GM21528 (cell line): ENCODE results near the gene SIPA1.
"Not testable (repeated sequence)": the region's sequence is repeated elsewhere in the genome, so short reads cannot be mapped to it uniquely, and the experiment has no call there.

ENCODE experiments used
- ATAC-seq: cut with Tn5 transposase; IDR thresholded peaks from one replicate; pipeline ENCODE4 v1.9.1; 2021; ENCODE audit warnings: mild to moderate bottlenecking, moderate library complexity; ENCODE audit not compliant: unreplicated experiment, low FRiP score

SIPA1 gene

DNA sequence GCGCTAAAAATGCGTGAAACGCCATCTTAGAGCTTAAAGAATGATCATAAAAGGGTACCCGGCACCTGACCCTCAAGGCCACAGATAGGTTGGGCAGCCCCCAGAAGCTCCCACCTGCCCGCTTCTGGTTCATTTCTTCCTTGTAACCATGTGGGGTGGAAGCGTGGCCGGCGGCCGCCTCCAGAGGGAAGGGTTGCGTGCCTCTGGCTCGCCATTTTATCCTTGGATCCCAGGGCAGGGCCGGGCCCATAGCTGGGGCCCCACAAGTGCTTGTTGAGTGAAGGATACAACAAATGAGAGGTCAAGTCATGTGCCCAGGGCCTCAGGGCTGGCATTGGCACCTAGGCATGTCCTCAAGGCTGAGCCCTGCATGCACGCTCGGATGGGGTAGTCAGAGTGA lies 16.4 kb upstream of the SIPA1 start:
- ATAC-seq: no peak

- no peak for ATAC-seq
Observed at GRCh38 chr11:65622011-65622410, 15.9 kb upstream of the SIPA1 start.

GRCh38 chr11:65623177-65623576 lies 14.7 kb upstream of the SIPA1 start:
- no peak for ATAC-seq

GRCh38 chr11:65623852-65624616 lies 13.9 kb upstream of the SIPA1 start:
- ATAC-seq: no peak

DNA sequence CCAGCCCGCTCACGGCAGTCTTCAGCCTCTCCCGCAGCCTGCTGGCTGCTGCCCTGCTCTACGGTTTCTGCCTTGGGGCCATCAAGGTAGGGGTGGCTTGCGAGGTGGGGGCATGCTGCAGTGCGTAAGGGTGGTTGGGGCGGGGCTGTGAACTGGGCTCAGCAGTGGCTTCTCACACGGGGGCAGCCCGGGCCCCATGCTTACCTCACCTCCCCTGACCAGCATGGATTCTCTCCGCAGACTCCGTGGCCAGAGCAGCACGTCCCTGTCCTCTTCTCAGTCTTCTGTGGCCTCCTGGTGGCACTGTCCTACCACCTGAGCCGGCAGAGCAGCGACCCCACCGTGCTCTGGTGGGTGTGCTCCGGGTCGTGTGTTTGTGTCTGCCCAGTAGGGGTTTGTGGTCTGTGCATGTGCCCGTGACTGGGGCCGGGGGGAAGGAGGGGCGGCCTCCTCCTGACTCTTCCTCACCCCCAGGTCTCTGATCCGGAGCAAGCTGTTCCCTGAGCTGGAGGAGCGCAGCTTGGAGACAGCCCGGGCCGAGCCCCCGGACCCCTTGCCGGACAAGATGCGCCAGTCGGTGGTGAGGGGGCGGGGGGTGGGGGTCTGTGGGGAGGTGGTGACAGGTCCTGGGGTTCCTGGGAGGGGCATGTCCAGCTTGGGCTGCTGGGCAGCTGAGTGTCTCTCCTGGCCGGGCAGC lies 12.8 kb upstream of the SIPA1 start:
- ATAC-seq: no peak

GRCh38 chr11:65625628-65626342 lies 12.1 kb upstream of the SIPA1 start:
- ATAC-seq: no peak

- ATAC-seq: no peak
Observed at GRCh38 chr11:65627202-65627601, 10.7 kb upstream of the SIPA1 start.

GRCh38 chr11:65629579-65629978 lies 8.3 kb upstream of the SIPA1 start:
- no peak for ATAC-seq

DNA sequence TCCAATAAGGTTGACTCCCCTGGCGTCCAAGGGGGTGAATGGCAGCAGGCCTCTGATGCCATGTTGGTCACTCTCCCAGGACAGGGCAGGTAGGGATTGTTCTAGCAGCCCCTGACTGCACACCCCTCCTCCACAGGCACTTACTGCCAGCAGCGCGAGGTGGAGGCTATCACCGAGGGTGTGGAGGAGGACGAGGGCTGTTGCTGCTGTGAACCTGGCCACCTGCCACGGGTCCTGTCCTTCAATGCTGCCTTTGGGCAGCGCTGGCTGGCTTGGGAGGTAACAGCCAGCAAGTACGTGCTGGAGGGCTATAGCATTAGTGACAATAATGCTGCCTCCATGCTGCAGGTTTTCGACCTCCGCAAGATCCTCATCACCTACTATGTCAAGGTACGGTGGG lies 7.7 kb upstream of the SIPA1 start:
- ATAC-seq: no peak

GRCh38 chr11:65633390-65634108 lies 4.4 kb upstream of the SIPA1 start:
- ATAC-seq: no peak

DNA sequence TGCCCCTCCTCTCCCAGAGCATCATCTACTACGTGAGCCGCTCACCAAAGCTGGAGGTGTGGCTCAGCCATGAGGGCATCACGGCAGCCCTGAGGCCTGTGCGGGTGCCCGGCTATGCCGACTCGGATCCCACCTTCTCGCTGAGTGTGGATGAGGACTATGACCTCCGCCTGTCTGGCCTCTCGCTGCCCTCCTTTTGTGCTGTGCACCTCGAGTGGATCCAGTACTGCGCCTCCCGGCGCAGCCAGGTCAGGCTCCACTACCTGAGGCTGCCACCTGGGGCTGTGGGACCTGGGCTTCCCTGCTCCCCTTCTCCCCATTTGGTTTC lies 3.8 kb upstream of the SIPA1 start:
- ATAC-seq: no peak

DNA sequence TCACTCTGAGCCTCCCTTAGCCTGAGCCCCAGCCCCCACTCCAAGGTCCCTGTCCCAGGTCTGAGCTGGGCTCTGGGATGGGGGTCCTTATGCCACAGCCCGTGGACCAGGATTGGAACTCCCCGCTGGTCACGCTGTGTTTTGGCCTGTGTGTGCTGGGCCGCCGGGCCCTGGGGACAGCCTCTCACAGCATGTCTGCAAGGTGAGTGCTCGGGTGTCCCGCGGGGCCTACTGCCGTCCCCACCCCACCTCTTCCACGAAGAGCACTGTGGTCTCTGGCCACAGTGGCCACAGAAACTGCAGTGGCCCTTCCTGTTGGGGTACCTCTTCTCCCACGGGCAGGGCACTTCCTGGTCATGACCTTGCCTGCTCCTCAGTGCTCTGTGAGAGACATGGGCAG lies 3.5 kb upstream of the SIPA1 start:
- no peak for ATAC-seq

- ATAC-seq: no peak
Observed at GRCh38 chr11:65634905-65635731, 2.8 kb upstream of the SIPA1 start.

GRCh38 chr11:65636108-65637031 lies 1.5 kb upstream of the SIPA1 start:
- no peak for ATAC-seq

- ATAC-seq: no peak
Observed at GRCh38 chr11:65637032-65637557, 806 bp upstream of the SIPA1 start.

- not testable (repeated sequence) for ATAC-seq
Observed at GRCh38 chr11:65639228-65639597, 1.3 kb downstream of the SIPA1 start.

- peak; percentile 34 for ATAC-seq
Observed at GRCh38 chr11:65639623-65640482, 2.0 kb downstream of the SIPA1 start.
